OCI-LY3 (cell line): Measurements from ENCODE around the gene CENPB.

Source experiments
- H2AFZ ChIP-seq: fragments of 200-600, 300-600 bp; shearing (Covaris generic); 2 replicates; pipeline ENCODE4 v1.6.0; 2014; ENCODE audit warnings: antibody characterized with exemption, low read depth, low read length
- H3K27ac ChIP-seq: fragments of 200-600, 300-600 bp; sonication (generic); 2 replicates; pipeline ENCODE4 v1.5.1; 2014; ENCODE audit warnings: mild to moderate bottlenecking, low read length, moderate library complexity, mixed read lengths
- H3K27me3 ChIP-seq: fragments of 200-600, 300-600 bp; sonication (generic); 2 replicates; pipeline ENCODE4 v1.6.1; 2014; ENCODE audit warnings: low read depth, low read length, mixed read lengths
- H3K36me3 ChIP-seq: fragments of 200-600, 300-600 bp; sonication (generic); replicated peaks from 2 replicates; pipeline ENCODE3; 2014; ENCODE audit warnings: low read depth, low read length, mixed read lengths
- H3K4me1 ChIP-seq: fragments of 300-600, 200-600 bp; sonication (generic); 2 replicates; pipeline ENCODE4 v1.6.1; 2014; ENCODE audit warnings: low read length, mixed read lengths
- H3K4me2 ChIP-seq: fragments of 200-600, 300-600 bp; sonication (generic); 2 replicates; pipeline ENCODE4 v1.6.1; 2014; ENCODE audit warnings: low read length, mixed read lengths
- H3K4me3 ChIP-seq: fragments of 300-600, 200-600 bp; sonication (generic); 2 replicates; pipeline ENCODE4 v1.5.1; 2014; ENCODE audit warnings: antibody characterized with exemption, mild to moderate bottlenecking, low read length, moderate library complexity
- H3K79me2 ChIP-seq: fragments of 300-600, 200-600 bp; shearing (Covaris generic); 2 replicates; pipeline ENCODE4 v1.6.1; 2014; ENCODE audit warnings: mild to moderate bottlenecking, low read length, mixed read lengths
- H3K9ac ChIP-seq: fragments of 300-600, 200-600 bp; shearing (Covaris generic); 2 replicates; pipeline ENCODE4 v1.6.0; 2014; ENCODE audit warnings: mild to moderate bottlenecking, low read length, moderate library complexity
- H3K9me3 ChIP-seq: fragments of 200-600, 300-600 bp; shearing (Covaris generic); 2 replicates; pipeline ENCODE4 v1.6.1; 2014; ENCODE audit warnings: low read length, mixed read lengths; ENCODE audit not compliant: insufficient read depth
- H4K20me1 ChIP-seq: fragments of 200-600, 300-600 bp; sonication (generic); 2 replicates; pipeline ENCODE4 v1.6.1; 2016; ENCODE audit warnings: low read length, mixed read lengths; ENCODE audit not compliant: insufficient read depth
- EZH2phosphoT487 ChIP-seq: fragments of 200-600 bp; shearing (Covaris generic); IDR thresholded peaks from 2 replicates; pipeline ENCODE4 v1.6.1; 2018; ENCODE audit warnings: antibody characterized with exemption, mixed run types, low read depth
- TF ChIP-seq, protein P1 (sequence below): fragments of 200-600, 300-600 bp; sonication (generic); IDR thresholded peaks from 2 replicates; pipeline ENCODE4 v1.5.1; 2014; ENCODE audit warnings: antibody characterized with exemption, low read length, low read depth

CENPB gene

DNA sequence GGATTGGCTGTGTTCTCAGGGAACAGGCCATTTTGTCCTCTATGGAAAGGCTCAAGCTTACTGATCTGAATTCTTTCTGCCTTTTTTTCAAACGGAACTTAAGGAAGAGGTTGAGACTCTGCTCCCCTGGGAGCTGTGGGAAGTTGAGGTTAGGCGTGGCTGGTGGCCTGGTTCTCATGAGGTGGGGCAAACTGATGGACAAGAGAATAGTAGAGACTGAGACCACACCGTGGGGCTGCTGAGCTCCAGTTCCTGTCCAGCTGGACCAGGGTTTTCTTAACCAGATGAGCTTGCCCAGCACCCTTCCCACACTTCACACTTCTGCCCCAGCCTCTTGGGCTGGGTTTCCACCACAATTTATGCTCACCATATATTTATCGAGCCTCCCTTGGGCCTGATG lies 39.9 kb upstream of the CENPB start:
- H3K36me3 ChIP-seq, result peaks cover 22% of the 10 kb centered on the region
- H3K9me3 ChIP-seq, result no peaks in the 10 kb centered on the region
- H3K4me1 ChIP-seq, result peaks cover 2% of the 10 kb centered on the region
- no peak overlapping the region for H3K27ac ChIP-seq
- no peak overlapping the region for H3K9ac ChIP-seq
- no peak overlapping the region for H3K4me3 ChIP-seq
- TF ChIP-seq, protein P1, sequence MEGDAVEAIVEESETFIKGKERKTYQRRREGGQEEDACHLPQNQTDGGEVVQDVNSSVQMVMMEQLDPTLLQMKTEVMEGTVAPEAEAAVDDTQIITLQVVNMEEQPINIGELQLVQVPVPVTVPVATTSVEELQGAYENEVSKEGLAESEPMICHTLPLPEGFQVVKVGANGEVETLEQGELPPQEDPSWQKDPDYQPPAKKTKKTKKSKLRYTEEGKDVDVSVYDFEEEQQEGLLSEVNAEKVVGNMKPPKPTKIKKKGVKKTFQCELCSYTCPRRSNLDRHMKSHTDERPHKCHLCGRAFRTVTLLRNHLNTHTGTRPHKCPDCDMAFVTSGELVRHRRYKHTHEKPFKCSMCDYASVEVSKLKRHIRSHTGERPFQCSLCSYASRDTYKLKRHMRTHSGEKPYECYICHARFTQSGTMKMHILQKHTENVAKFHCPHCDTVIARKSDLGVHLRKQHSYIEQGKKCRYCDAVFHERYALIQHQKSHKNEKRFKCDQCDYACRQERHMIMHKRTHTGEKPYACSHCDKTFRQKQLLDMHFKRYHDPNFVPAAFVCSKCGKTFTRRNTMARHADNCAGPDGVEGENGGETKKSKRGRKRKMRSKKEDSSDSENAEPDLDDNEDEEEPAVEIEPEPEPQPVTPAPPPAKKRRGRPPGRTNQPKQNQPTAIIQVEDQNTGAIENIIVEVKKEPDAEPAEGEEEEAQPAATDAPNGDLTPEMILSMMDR, result no peak
- no peak for TF ChIP-seq EZH2phosphoT487
- H2AFZ ChIP-seq, result no peak overlapping the region
- no peak overlapping the region for H3K4me2 ChIP-seq
- no peaks in the 10 kb centered on the region for H3K27me3 ChIP-seq
- no peaks in the 10 kb centered on the region for H4K20me1 ChIP-seq
- peaks cover 2% of the 10 kb centered on the region for H3K79me2 ChIP-seq

DNA sequence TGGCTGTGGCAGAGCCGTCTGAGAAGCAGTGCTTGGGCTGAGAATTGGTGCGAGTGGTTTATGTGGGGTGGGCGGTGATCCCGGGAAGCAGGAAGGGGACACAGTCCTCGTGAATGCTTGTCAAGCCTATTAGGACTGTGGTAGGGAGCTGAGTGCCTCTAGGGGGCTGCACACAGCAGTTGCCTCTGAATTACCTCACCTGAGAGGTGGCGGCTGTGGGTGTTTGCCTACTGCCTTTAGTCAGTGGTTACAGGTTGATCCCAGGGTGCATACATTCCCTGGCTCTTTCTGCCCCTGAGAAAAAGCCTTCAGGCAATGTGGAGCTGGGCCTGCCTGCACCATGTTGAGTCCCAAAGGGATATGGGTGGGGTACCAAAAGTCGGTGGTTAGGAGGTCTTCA lies 39.0 kb upstream of the CENPB start:
- Histone ChIP-seq H3K27me3 (no peaks in the 10 kb centered on the region), H3K79me2 (peaks cover 7% of the 10 kb centered on the region), H3K9ac (no peak overlapping the region), H3K9me3 (no peaks in the 10 kb centered on the region), H2AFZ (no peak overlapping the region), H4K20me1 (no peaks in the 10 kb centered on the region), H3K4me1 (peaks cover 6% of the 10 kb centered on the region), H3K4me2 (no peak overlapping the region), H3K4me3 (no peak overlapping the region), H3K36me3 (peaks cover 22% of the 10 kb centered on the region), H3K27ac (no peak overlapping the region)
- TF ChIP-seq, protein P1, result no peak
- no peak for TF ChIP-seq EZH2phosphoT487

DNA sequence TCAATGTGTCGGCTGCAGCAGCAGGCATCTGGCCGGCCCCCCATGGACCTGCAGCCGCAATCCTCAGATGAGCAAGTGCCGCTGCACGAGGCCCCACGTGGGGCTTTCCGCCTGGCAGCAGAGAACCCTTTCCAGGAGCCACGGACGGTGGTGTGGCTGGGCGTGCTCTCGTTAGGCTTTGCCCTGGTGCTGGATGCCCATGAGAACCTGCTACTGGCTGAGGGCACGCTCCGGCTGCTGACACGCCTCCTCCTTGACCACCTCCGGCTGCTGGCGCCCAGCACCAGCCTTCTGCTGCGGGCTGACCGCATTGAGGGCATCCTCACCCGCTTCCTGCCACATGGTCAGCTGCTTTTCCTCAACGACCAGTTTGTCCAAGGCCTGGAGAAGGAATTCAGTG lies 37.3 kb upstream of the CENPB start:
- Histone ChIP-seq H2AFZ (no peak overlapping the region), H3K27ac (no peak overlapping the region), H3K4me1 (peaks cover 11% of the 10 kb centered on the region), H3K4me3 (no peak overlapping the region), H3K36me3 (peaks cover 22% of the 10 kb centered on the region), H3K4me2 (no peak overlapping the region), H3K9me3 (no peaks in the 10 kb centered on the region), H3K27me3 (no peaks in the 10 kb centered on the region), H4K20me1 (no peaks in the 10 kb centered on the region), H3K79me2 (peaks cover 7% of the 10 kb centered on the region), H3K9ac (no peak overlapping the region)
- TF ChIP-seq EZH2phosphoT487, result no peak
- TF ChIP-seq, protein P1, result no peak

DNA sequence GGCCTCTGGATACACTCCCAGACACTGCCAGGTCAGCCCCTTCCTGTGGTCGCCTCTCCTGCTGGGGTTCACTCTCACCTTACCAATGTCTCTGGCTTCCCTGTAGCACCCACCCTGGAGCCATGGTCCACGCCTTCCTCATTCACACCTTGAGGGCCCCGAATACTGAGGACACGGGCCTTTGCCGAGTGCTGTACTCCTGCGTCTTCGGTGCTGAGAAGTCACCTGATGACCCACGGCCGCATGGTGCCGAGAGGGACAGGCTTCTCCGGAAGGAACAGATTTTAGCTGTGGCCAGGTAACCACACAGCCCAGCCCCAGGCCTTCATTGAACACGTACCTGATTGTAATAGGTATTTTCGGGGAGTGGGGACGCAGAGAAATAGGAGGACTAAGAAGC lies 35.5 kb upstream of the CENPB start:
- Histone ChIP-seq H3K36me3 (peaks cover 21% of the 10 kb centered on the region), H3K27ac (no peak overlapping the region), H3K4me3 (no peak overlapping the region), H3K4me2 (no peak overlapping the region), H3K27me3 (no peaks in the 10 kb centered on the region), H3K9me3 (no peaks in the 10 kb centered on the region), H3K9ac (no peak overlapping the region), H3K79me2 (peaks cover 7% of the 10 kb centered on the region), H2AFZ (no peak overlapping the region), H4K20me1 (no peaks in the 10 kb centered on the region), H3K4me1 (peaks cover 11% of the 10 kb centered on the region)
- TF ChIP-seq, protein P1, result no peak
- TF ChIP-seq EZH2phosphoT487, result no peak
